Thyroid gland (tissue), 4 donors: ENCODE measurements around the gene PACRGL.

Experiments
- CTCF ChIP-seq, 6 experiments: fragments of 200-600 bp in 3 of 6; fragments of 450-650 bp in 3 of 6; sonication (generic) in 3 of 6; IDR thresholded peaks; one replicate each; pipeline ENCODE4 v1.5.1; 2016 to 2019; ENCODE audit warnings: antibody characterized with exemption in 6 of 6, mild to moderate bottlenecking in 2 of 6, inconsistent platforms in 1 of 6, moderate library complexity in 1 of 6
- POLR2A ChIP-seq, 2 donors: fragments of 450-650 bp; IDR thresholded peaks; one replicate each; pipeline ENCODE4 v1.6.1; 2017; ENCODE audit warnings: antibody characterized with exemption in 2 of 2, mild to moderate bottlenecking in 2 of 2, moderate library complexity in 1 of 2

GRCh38 chr4:20662851-20663250 is 37.4 kb upstream of the PACRGL start:
- TF ChIP-seq POLR2A (IDR thresholded peaks at IDR 0.05), result no peak
- TF ChIP-seq CTCF (IDR thresholded peaks at IDR 0.05), result no peak
